SJCRH30 (cell line): Measurements from ENCODE around the gene TMEM135. TPM values are rescaled to one million over a fixed set of nuclear protein-coding genes. Genes with fewer than 3 reads are reported as not detected.
A peak's percentile ranks its signal among the peaks of the same experiment; 100 is the strongest.
"Not testable (repeated sequence)": the region's sequence is repeated elsewhere in the genome, so short reads cannot be mapped to it uniquely, and the experiment has no call there.

Experiments
- DNase-seq, 2 experiments: peaks; one replicate each; pipeline ENCODE4 v3.0.0-alpha.2; 2015 to 2020
- H3K27ac ChIP-seq: fragments of 250-450 bp; sonication (Bioruptor Pico); 2 replicates; pipeline ENCODE4 v1.5.1; 2020; ENCODE audit warnings: mild to moderate bottlenecking, moderate library complexity
- H3K27me3 ChIP-seq: fragments of 250-450 bp; sonication (Bioruptor Pico); 2 replicates; pipeline ENCODE4 v1.5.1; 2020; ENCODE audit warnings: mild to moderate bottlenecking, moderate library complexity
- H3K36me3 ChIP-seq: fragments of 250-450 bp; sonication (Bioruptor Pico); 2 replicates; pipeline ENCODE4 v1.5.1; 2020; ENCODE audit warnings: mild to moderate bottlenecking, moderate library complexity
- H3K4me1 ChIP-seq: fragments of 250-450 bp; sonication (Bioruptor Pico); 2 replicates; pipeline ENCODE4 v1.5.1; 2020; ENCODE audit warnings: mild to moderate bottlenecking, moderate library complexity
- H3K4me3 ChIP-seq: fragments of 250-450 bp; sonication (Bioruptor Pico); 2 replicates; pipeline ENCODE4 v1.5.1; 2020; ENCODE audit warnings: mild to moderate bottlenecking, moderate library complexity
- H3K9me3 ChIP-seq: fragments of 250-450 bp; sonication (Bioruptor Pico); replicated peaks from 2 replicates; pipeline ENCODE4 v1.5.1; 2020; ENCODE audit warnings: mild to moderate bottlenecking, moderate library complexity
- total RNA-seq: library from RNA; depleted of rRNA; stranded (reverse); fragments of >200 nt; shearing (Covaris generic); gene quantifications from 2 replicates; pipeline ENCODE4 v1.2.3, GENCODE V29; 2014

TMEM135 gene
- total RNA-seq, 1 experiment from 2014 or later, result 35.3 TPM

GRCh38 chr11:87127101-87127500 is 89.4 kb downstream of the TMEM135 start:
- no peaks in the 10 kb centered on the region for H3K27me3 ChIP-seq
- no peak overlapping the region for H3K4me3 ChIP-seq
- DNase-seq, result no peak
- H3K4me1 ChIP-seq, result no peaks in the 10 kb centered on the region
- no peaks in the 10 kb centered on the region for H3K36me3 ChIP-seq
- H3K27ac ChIP-seq, result no peak overlapping the region
- no peaks in the 10 kb centered on the region for H3K9me3 ChIP-seq

- Histone ChIP-seq H3K27me3 (no peaks in the 10 kb centered on the region), H3K4me1 (no peaks in the 10 kb centered on the region), H3K36me3 (no peaks in the 10 kb centered on the region), H3K4me3 (no peak overlapping the region), H3K27ac (no peak overlapping the region), H3K9me3 (0 out of 2 replicates have a peak, but pooled peaks cover 3% of the 10 kb centered on the region)
- no peak for DNase-seq
Measured at GRCh38 chr11:87128372-87128771, 90.6 kb downstream of the TMEM135 start.

GRCh38 chr11:87134524-87135106 is 96.9 kb downstream of the TMEM135 start:
- H3K27ac ChIP-seq, result no peak overlapping the region
- H3K4me3 ChIP-seq, result no peak overlapping the region
- no peaks in the 10 kb centered on the region for H3K36me3 ChIP-seq
- H3K27me3 ChIP-seq, result no peaks in the 10 kb centered on the region
- H3K9me3 ChIP-seq, result peaks cover 11% of the 10 kb centered on the region; the same call in 1 of the 2 replicates
- H3K4me1 ChIP-seq, result no peaks in the 10 kb centered on the region
- no peak for DNase-seq

- H3K36me3 ChIP-seq, result no peaks in the 10 kb centered on the region
- no peak for DNase-seq
- no peaks in the 10 kb centered on the region for H3K27me3 ChIP-seq
- no peak overlapping the region for H3K4me3 ChIP-seq
- peaks cover 11% of the 10 kb centered on the region; the same call in 1 of the 2 replicates for H3K9me3 ChIP-seq
- H3K4me1 ChIP-seq, result no peaks in the 10 kb centered on the region
- H3K27ac ChIP-seq, result no peak overlapping the region
Measured at GRCh38 chr11:87136236-87136635, 98.5 kb downstream of the TMEM135 start.

GRCh38 chr11:87137711-87138110 is 100.0 kb downstream of the TMEM135 start:
- no peaks in the 10 kb centered on the region for H3K4me1 ChIP-seq
- no peak for DNase-seq
- peaks cover 8% of the 10 kb centered on the region; the same call in 1 of the 2 replicates for H3K9me3 ChIP-seq
- no peak overlapping the region for H3K4me3 ChIP-seq
- H3K27ac ChIP-seq, result no peak overlapping the region
- no peaks in the 10 kb centered on the region for H3K27me3 ChIP-seq
- H3K36me3 ChIP-seq, result no peaks in the 10 kb centered on the region

- Histone ChIP-seq H3K4me3 (no peak overlapping the region), H3K36me3 (no peaks in the 10 kb centered on the region), H3K27me3 (no peaks in the 10 kb centered on the region), H3K27ac (no peak overlapping the region), H3K9me3 (peaks cover 8% of the 10 kb centered on the region; the same call in 1 of the 2 replicates), H3K4me1 (peaks cover 5% of the 10 kb centered on the region; the same call in 1 of the 2 replicates)
- no peak for DNase-seq
Measured at GRCh38 chr11:87139475-87139874, 101.7 kb downstream of the TMEM135 start.

GRCh38 chr11:87141322-87141721 is 103.6 kb downstream of the TMEM135 start:
- Histone ChIP-seq H3K36me3 (no peaks in the 10 kb centered on the region), H3K27ac (no peak overlapping the region), H3K4me1 (peaks cover 10% of the 10 kb centered on the region; the same call in 1 of the 2 replicates), H3K27me3 (no peaks in the 10 kb centered on the region), H3K9me3 (peaks cover 6% of the 10 kb centered on the region; the same call in 1 of the 2 replicates), H3K4me3 (no peak overlapping the region)
- no peak for DNase-seq

GRCh38 chr11:87141980-87142514 is 104.3 kb downstream of the TMEM135 start:
- H3K27me3 ChIP-seq, result no peaks in the 10 kb centered on the region
- DNase-seq, result no peak
- H3K4me1 ChIP-seq, result peaks cover 10% of the 10 kb centered on the region; the same call in 1 of the 2 replicates
- no peak overlapping the region for H3K27ac ChIP-seq
- H3K9me3 ChIP-seq, result peaks cover 4% of the 10 kb centered on the region; the same call in 1 of the 2 replicates
- H3K4me3 ChIP-seq, result no peak overlapping the region
- H3K36me3 ChIP-seq, result no peaks in the 10 kb centered on the region

- no peaks in the 10 kb centered on the region for H3K36me3 ChIP-seq
- H3K4me3 ChIP-seq, result no peak overlapping the region
- no peak for DNase-seq
- H3K27ac ChIP-seq, result no peak overlapping the region
- peaks cover 4% of the 10 kb centered on the region; the same call in 1 of the 2 replicates for H3K9me3 ChIP-seq
- H3K4me1 ChIP-seq, result peaks cover 10% of the 10 kb centered on the region; the same call in 1 of the 2 replicates
- no peaks in the 10 kb centered on the region for H3K27me3 ChIP-seq
Measured at GRCh38 chr11:87142594-87142993, 104.9 kb downstream of the TMEM135 start.

GRCh38 chr11:87143641-87144040 is 105.9 kb downstream of the TMEM135 start:
- no peak overlapping the region for H3K27ac ChIP-seq

GRCh38 chr11:87144252-87144651 is 106.5 kb downstream of the TMEM135 start:
- H3K4me1 ChIP-seq, result peaks cover 10% of the 10 kb centered on the region; the same call in 1 of the 2 replicates
- peaks cover 3% of the 10 kb centered on the region; the same call in 1 of the 2 replicates for H3K9me3 ChIP-seq
- H3K36me3 ChIP-seq, result no peaks in the 10 kb centered on the region
- H3K27me3 ChIP-seq, result no peaks in the 10 kb centered on the region
- DNase-seq, result peak; percentile 59 to 72
- H3K4me3 ChIP-seq, result no peak overlapping the region
- no peak overlapping the region for H3K27ac ChIP-seq

More at GRCh38 chr11:87143641-87144040, 105.9 kb downstream of the TMEM135 start:
- no peak overlapping the region for H3K4me3 ChIP-seq
- peaks cover 4% of the 10 kb centered on the region; the same call in 1 of the 2 replicates for H3K9me3 ChIP-seq
- H3K4me1 ChIP-seq, result peaks cover 10% of the 10 kb centered on the region; the same call in 1 of the 2 replicates
- no peak for DNase-seq
- H3K36me3 ChIP-seq, result no peaks in the 10 kb centered on the region
- no peaks in the 10 kb centered on the region for H3K27me3 ChIP-seq

GRCh38 chr11:87148749-87149148 is 111.0 kb downstream of the TMEM135 start:
- Histone ChIP-seq H3K4me3 (no peak overlapping the region), H3K27ac (no peak overlapping the region), H3K36me3 (no peaks in the 10 kb centered on the region), H3K4me1 (peaks cover 10% of the 10 kb centered on the region; the same call in 1 of the 2 replicates), H3K9me3 (0 out of 2 replicates have a peak, but pooled peaks cover 4% of the 10 kb centered on the region), H3K27me3 (no peaks in the 10 kb centered on the region)
- no peak for DNase-seq

- not testable (repeated sequence) for H3K27me3 ChIP-seq, H3K36me3 ChIP-seq, DNase-seq, H3K4me3 ChIP-seq, H3K9me3 ChIP-seq, H3K4me1 ChIP-seq, H3K27ac ChIP-seq
Measured at GRCh38 chr11:87149782-87150181, 112.0 kb downstream of the TMEM135 start.

- H3K4me1 ChIP-seq, result no peaks in the 10 kb centered on the region
- no peaks in the 10 kb centered on the region for H3K27me3 ChIP-seq
- DNase-seq, result no peak
- 0 out of 2 replicates have a peak, but pooled peaks cover 4% of the 10 kb centered on the region for H3K9me3 ChIP-seq
- H3K4me3 ChIP-seq, result no peak overlapping the region
- no peak overlapping the region for H3K27ac ChIP-seq
- H3K36me3 ChIP-seq, result no peaks in the 10 kb centered on the region
Measured at GRCh38 chr11:87150936-87151335, 113.2 kb downstream of the TMEM135 start.

GRCh38 chr11:87154246-87154645 is 116.5 kb downstream of the TMEM135 start:
- no peak overlapping the region for H3K4me3 ChIP-seq
- 0 out of 2 replicates have a peak, but pooled peaks cover 4% of the 10 kb centered on the region for H3K9me3 ChIP-seq
- DNase-seq, result no peak
- H3K36me3 ChIP-seq, result no peaks in the 10 kb centered on the region
- H3K27ac ChIP-seq, result no peak overlapping the region
- no peaks in the 10 kb centered on the region for H3K27me3 ChIP-seq
- no peaks in the 10 kb centered on the region for H3K4me1 ChIP-seq
